EL (cell line): Measurements from ENCODE around the gene TRPC4.

Experiments
- DNase-seq: peaks from one replicate; pipeline ENCODE4 v3.0.0-alpha.2; 2016

The TRPC4 gene

GRCh38 chr13:37709318-37709717, 160.3 kb downstream of the TRPC4 start:
- no peak for DNase-seq

- no peak for DNase-seq
These were observed 161.7 kb downstream of the TRPC4 start for GRCh38 chr13:37707739-37708500.

- DNase-seq = no peak
These were observed 163.5 kb downstream of the TRPC4 start for GRCh38 chr13:37706041-37706440.

GRCh38 chr13:37701972-37702371, 167.6 kb downstream of the TRPC4 start:
- peak; percentile 98 for DNase-seq

GRCh38 chr13:37701306-37701705, 168.3 kb downstream of the TRPC4 start:
- peak; percentile 75 for DNase-seq

- DNase-seq = peak; percentile 23
These were observed 168.7 kb downstream of the TRPC4 start for GRCh38 chr13:37700887-37701286.

GRCh38 chr13:37695200-37695599, 174.4 kb downstream of the TRPC4 start:
- DNase-seq = no peak

- no peak for DNase-seq
These were observed 179.2 kb downstream of the TRPC4 start for GRCh38 chr13:37690361-37690760.

GRCh38 chr13:37686501-37686900, 183.1 kb downstream of the TRPC4 start:
- no peak for DNase-seq

GRCh38 chr13:37685206-37685605, 184.4 kb downstream of the TRPC4 start:
- no peak for DNase-seq

GRCh38 chr13:37682496-37682895, 187.1 kb downstream of the TRPC4 start:
- no peak for DNase-seq

- DNase-seq = peak; percentile 59
These were observed 188.1 kb downstream of the TRPC4 start for GRCh38 chr13:37681281-37682032.

GRCh38 chr13:37680137-37680536, 189.4 kb downstream of the TRPC4 start:
- DNase-seq = no peak

- DNase-seq = no peak
These were observed 190.5 kb downstream of the TRPC4 start for GRCh38 chr13:37679043-37679442.

- no peak for DNase-seq
These were observed 199.7 kb downstream of the TRPC4 start for GRCh38 chr13:37669845-37670244.

GRCh38 chr13:37667702-37668101, 201.9 kb downstream of the TRPC4 start:
- peak; percentile 34 for DNase-seq

- no peak for DNase-seq
These were observed 203.5 kb downstream of the TRPC4 start for GRCh38 chr13:37666036-37666435.

GRCh38 chr13:37665420-37665819, 204.2 kb downstream of the TRPC4 start:
- DNase-seq = no peak

- DNase-seq = no peak
These were observed 205.8 kb downstream of the TRPC4 start for GRCh38 chr13:37663724-37664123.

- no peak for DNase-seq
These were observed 206.9 kb downstream of the TRPC4 start for GRCh38 chr13:37662624-37663023.

GRCh38 chr13:37657956-37658355, 211.6 kb downstream of the TRPC4 start:
- no peak for DNase-seq

GRCh38 chr13:37657134-37657533, 212.4 kb downstream of the TRPC4 start:
- DNase-seq = peak; percentile 81

- peak; percentile 98 for DNase-seq
These were observed 213.2 kb downstream of the TRPC4 start for GRCh38 chr13:37656247-37656940.

- DNase-seq = peak; percentile 41
These were observed 217.0 kb downstream of the TRPC4 start for GRCh38 chr13:37652596-37652995.
